Right renal pelvis (tissue), 4 donors: ENCODE data around the gene TPRG1L. TPM values are rescaled to one million over a fixed set of nuclear protein-coding genes. Genes with fewer than 3 reads are reported as not detected.

ENCODE experiments used
- DNase-seq, 4 donors: peaks; one replicate each; pipeline ENCODE4 v3.0.0-alpha.2; 2013; ENCODE audit warnings: low read depth in 4 of 4, low spot score in 3 of 4, missing footprints in 1 of 4
- polyA plus RNA-seq, 4 donors: library from polyadenylated mRNA; unstranded; fragments of 120-200 nt; gene quantifications; one replicate each; pipeline ENCODE4 v1.2.1, GENCODE V29; 2013; ENCODE audit not compliant: insufficient read length in 4 of 4

TPRG1L gene
- polyA plus RNA-seq, 4 donors = 42.5 to 50.0 (median 46.1) TPM

GRCh38 chr1:3641816-3642215 lies 17.0 kb downstream of the TPRG1L start:
- DNase-seq = no peak

GRCh38 chr1:3642919-3643675 lies 18.3 kb downstream of the TPRG1L start:
- no peak for DNase-seq

GRCh38 chr1:3644273-3644672 lies 19.5 kb downstream of the TPRG1L start:
- no peak for DNase-seq

- no peak for DNase-seq
Observed at GRCh38 chr1:3645247-3645646, 20.4 kb downstream of the TPRG1L start.

GRCh38 chr1:3645666-3646355 lies 21.0 kb downstream of the TPRG1L start:
- DNase-seq = no peak

GRCh38 chr1:3646596-3646995 lies 21.8 kb downstream of the TPRG1L start:
- no peak for DNase-seq

- DNase-seq = peak; percentile 75 to 80 (median 78)
Observed at GRCh38 chr1:3649342-3650247, 24.8 kb downstream of the TPRG1L start, which contains the start of gene WRAP73. Gene WRAP73, minus strand, starts transcription at chr1:3650103. Its CDS starts 104 bp downstream, at chr1:3649999.

GRCh38 chr1:3650248-3651025 lies 25.6 kb downstream of the TPRG1L start:
- no peak for DNase-seq

GRCh38 chr1:3651026-3651929 lies 26.5 kb downstream of the TPRG1L start:
- DNase-seq = no peak

GRCh38 chr1:3651930-3652547 lies 27.2 kb downstream of the TPRG1L start, which contains the start of gene TP73:
Gene TP73, plus strand, starts transcription at chr1:3652516. Its CDS starts 29,850 bp downstream, at chr1:3682366.
- no peak for DNase-seq

- no peak for DNase-seq
Observed at GRCh38 chr1:3652548-3653285, 27.9 kb downstream of the TPRG1L start.

GRCh38 chr1:3653286-3653618 lies 28.4 kb downstream of the TPRG1L start:
- DNase-seq = no peak

- no peak for DNase-seq
Observed at GRCh38 chr1:3654549-3655281, 29.9 kb downstream of the TPRG1L start.

GRCh38 chr1:3656450-3657095 lies 31.8 kb downstream of the TPRG1L start:
- no peak for DNase-seq

- no peak for DNase-seq
Observed at GRCh38 chr1:3657096-3657475, 32.3 kb downstream of the TPRG1L start.

- no peak for DNase-seq
Observed at GRCh38 chr1:3657578-3658230, 32.9 kb downstream of the TPRG1L start.
